WTC11 (cell line): ENCODE results near the gene METTL24. TPM values are rescaled to one million over a fixed set of nuclear protein-coding genes. Genes with fewer than 3 reads are reported as not detected.

Experiments
- ATAC-seq: fragments of 200-7000 bp; cut with Tn5 transposase; 2 replicates; pipeline ENCODE4 v1.10.0; 2021; ENCODE audit warnings: mild to moderate bottlenecking, moderate library complexity
- CTCF ChIA-PET: fragments of 300-600 bp; sonication (Branson Sonifier 250); formaldehyde crosslinking; loops from one replicate; lab custom pipeline; 2021; ENCODE audit warnings: antibody characterized with exemption; lab: Charles Lee
- POLR2A ChIA-PET: fragments of 350-600 bp; sonication (Branson Sonifier 250); formaldehyde crosslinking; loops from one replicate; lab custom pipeline; 2021; ENCODE audit warnings: antibody characterized with exemption; lab: Charles Lee
- DNase-seq: peaks from one replicate; pipeline ENCODE4 v3.0.0; 2021; ENCODE audit warnings: low spot score
- H3K27ac Mint-ChIP-seq: 2 replicates; pipeline ENCODE4 v1.8.0; 2021; ENCODE audit warnings: mixed read lengths
- H3K27me3 Mint-ChIP-seq: 2 replicates; pipeline ENCODE4 v1.8.0; 2021; ENCODE audit warnings: low read depth, mild to moderate bottlenecking, moderate library complexity, mixed read lengths
- H3K36me3 Mint-ChIP-seq: 2 replicates; pipeline ENCODE4 v1.8.0; 2021; ENCODE audit warnings: mixed read lengths
- H3K4me1 Mint-ChIP-seq: 2 replicates; pipeline ENCODE4 v1.8.0; 2022; ENCODE audit warnings: mixed read lengths
- H3K4me3 Mint-ChIP-seq: 2 replicates; pipeline ENCODE4 v1.8.0; 2021; ENCODE audit warnings: mild to moderate bottlenecking, moderate library complexity, mixed read lengths
- H3K9me3 Mint-ChIP-seq: 2 replicates; pipeline ENCODE4 v1.8.0; 2021; ENCODE audit warnings: mixed read lengths
- ARID4B ChIP-seq: sonication (generic); formaldehyde crosslinking; IDR thresholded peaks from 2 replicates; pipeline ENCODE4 v1.8.0; 2023; ENCODE audit warnings: missing genetic modification reagents, mild to moderate bottlenecking, borderline replicate concordance
- ETV6 ChIP-seq: sonication (generic); formaldehyde crosslinking; IDR thresholded peaks from 2 replicates; pipeline ENCODE4 v1.8.1; 2022; ENCODE audit warnings: mild to moderate bottlenecking, missing genetic modification reagents
- FOXP1 ChIP-seq: sonication (generic); formaldehyde crosslinking; IDR thresholded peaks from 2 replicates; pipeline ENCODE4 v1.8.0; 2022; ENCODE audit warnings: missing genetic modification reagents, mild to moderate bottlenecking, moderate library complexity, borderline replicate concordance
- KAT7 ChIP-seq: sonication (generic); formaldehyde crosslinking; IDR thresholded peaks from 2 replicates; pipeline ENCODE4 v1.8.1; 2023; ENCODE audit warnings: missing genetic modification reagents, mild to moderate bottlenecking, borderline replicate concordance
- OVOL2 ChIP-seq: fragments of 250-450 bp; sonication (Bioruptor Pico); IDR thresholded peaks from 2 replicates; pipeline ENCODE4 v1.9.0; 2021; ENCODE audit warnings: mild to moderate bottlenecking, borderline replicate concordance
- PREB ChIP-seq: sonication (generic); formaldehyde crosslinking; IDR thresholded peaks from 2 replicates; pipeline ENCODE4 v1.8.1; 2022; ENCODE audit warnings: mild to moderate bottlenecking, missing genetic modification reagents, moderate library complexity, borderline replicate concordance
- RELA ChIP-seq: sonication (generic); formaldehyde crosslinking; IDR thresholded peaks from 2 replicates; pipeline ENCODE4 v1.8.1; 2022; ENCODE audit warnings: missing genetic modification reagents, mild to moderate bottlenecking, borderline replicate concordance
- SP1 ChIP-seq: sonication (generic); formaldehyde crosslinking; conservative IDR thresholded peaks from 2 replicates; pipeline ENCODE4 v1.8.1; 2022; ENCODE audit warnings: missing genetic modification reagents
- ZMAT4 ChIP-seq: fragments of 250-450 bp; sonication (Bioruptor Pico); IDR thresholded peaks from 2 replicates; pipeline ENCODE4 v1.9.0; 2021; ENCODE audit warnings: mild to moderate bottlenecking
- ZNF425 ChIP-seq: fragments of 250-450 bp; sonication (Bioruptor Pico); conservative IDR thresholded peaks from 2 replicates; pipeline ENCODE4 v1.9.0; 2021; ENCODE audit warnings: mild to moderate bottlenecking
- total RNA-seq: library from RNA; stranded (reverse); gene quantifications from 3 replicates; pipeline ENCODE4 v1.2.3, GENCODE V29; 2021
- TF ChIP-seq, protein P1 (sequence below): sonication (generic); formaldehyde crosslinking; conservative IDR thresholded peaks from 2 replicates; pipeline ENCODE4 v1.8.1; 2022; ENCODE audit warnings: mild to moderate bottlenecking, missing genetic modification reagents
- TF ChIP-seq, protein P2 (sequence below): sonication (generic); formaldehyde crosslinking; IDR thresholded peaks from 2 replicates; pipeline ENCODE4 v1.8.1; 2023; ENCODE audit warnings: mild to moderate bottlenecking, missing genetic modification reagents
- TF ChIP-seq, protein P3 (sequence below): sonication (generic); formaldehyde crosslinking; IDR thresholded peaks from 2 replicates; pipeline ENCODE4 v1.8.1; 2023; ENCODE audit warnings: mild to moderate bottlenecking, missing genetic modification reagents
- TF ChIP-seq, protein P4 (sequence below): sonication (generic); formaldehyde crosslinking; IDR thresholded peaks from 2 replicates; pipeline ENCODE4 v1.8.0; 2022; ENCODE audit warnings: missing genetic modification reagents
- TF ChIP-seq, protein P5 (sequence below): sonication (generic); formaldehyde crosslinking; IDR thresholded peaks from 2 replicates; pipeline ENCODE4 v1.8.1; 2022; ENCODE audit warnings: missing genetic modification reagents, borderline replicate concordance

The METTL24 gene
- total RNA-seq, 1 experiment from 2014 or later = 0.31 TPM

- no peak for DNase-seq
- ATAC-seq = no peak
- no peaks in the 10 kb centered on the region; the same call in 1 of the 2 replicates for H3K9me3 Mint-ChIP-seq
- TF ChIP-seq ETV6 (CRISPR knock-in tag) (no peak), ZMAT4 (CRISPR knock-in tag) (no peak), ARID4B (CRISPR knock-in tag) (no peak), ZNF425 (CRISPR knock-in tag) (no peak)
- TF ChIP-seq, protein P1, sequence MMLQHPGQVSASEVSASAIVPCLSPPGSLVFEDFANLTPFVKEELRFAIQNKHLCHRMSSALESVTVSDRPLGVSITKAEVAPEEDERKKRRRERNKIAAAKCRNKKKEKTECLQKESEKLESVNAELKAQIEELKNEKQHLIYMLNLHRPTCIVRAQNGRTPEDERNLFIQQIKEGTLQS (CRISPR knock-in tag) = no peak
- TF ChIP-seq, protein P2, sequence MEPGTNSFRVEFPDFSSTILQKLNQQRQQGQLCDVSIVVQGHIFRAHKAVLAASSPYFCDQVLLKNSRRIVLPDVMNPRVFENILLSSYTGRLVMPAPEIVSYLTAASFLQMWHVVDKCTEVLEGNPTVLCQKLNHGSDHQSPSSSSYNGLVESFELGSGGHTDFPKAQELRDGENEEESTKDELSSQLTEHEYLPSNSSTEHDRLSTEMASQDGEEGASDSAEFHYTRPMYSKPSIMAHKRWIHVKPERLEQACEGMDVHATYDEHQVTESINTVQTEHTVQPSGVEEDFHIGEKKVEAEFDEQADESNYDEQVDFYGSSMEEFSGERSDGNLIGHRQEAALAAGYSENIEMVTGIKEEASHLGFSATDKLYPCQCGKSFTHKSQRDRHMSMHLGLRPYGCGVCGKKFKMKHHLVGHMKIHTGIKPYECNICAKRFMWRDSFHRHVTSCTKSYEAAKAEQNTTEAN (CRISPR knock-in tag) = no peak
- POLR2A ChIA-PET = no interaction called here
- H3K27me3 Mint-ChIP-seq = no peaks in the 10 kb centered on the region
- H3K36me3 Mint-ChIP-seq = no peaks in the 10 kb centered on the region
- CTCF ChIA-PET = interaction anchor here (0.9 kb wide), 1 partner anchor 9 kb away, joined by 3 read pairs; no protein-coding TSS in a partner anchor
- peaks cover 25% of the 10 kb centered on the region for H3K4me1 Mint-ChIP-seq
- H3K27ac Mint-ChIP-seq = no peak overlapping the region
- no peak overlapping the region for H3K4me3 Mint-ChIP-seq
Measured at GRCh38 chr6:110369066-110369465, 10.9 kb upstream of the METTL24 start.

GRCh38 chr6:110368284-110368683 is 10.1 kb upstream of the METTL24 start:
- ChIA-PET CTCF (interaction anchor here (0.9 kb wide), 1 partner anchor 8 kb away, joined by 3 read pairs; no protein-coding TSS in a partner anchor), POLR2A (no interaction called here)
- ATAC-seq (no peak), DNase-seq (no peak)
- Mint-ChIP-seq H3K9me3 (no peaks in the 10 kb centered on the region; the same call in 1 of the 2 replicates), H3K4me1 (peaks cover 25% of the 10 kb centered on the region), H3K36me3 (no peaks in the 10 kb centered on the region), H3K4me3 (no peak overlapping the region), H3K27me3 (no peaks in the 10 kb centered on the region), H3K27ac (no peak overlapping the region)
- TF ChIP-seq, protein P1 (CRISPR knock-in tag) = no peak
- TF ChIP-seq FOXP1 (CRISPR knock-in tag) = no peak
- no peak for TF ChIP-seq KAT7 (CRISPR knock-in tag)
- no peak for TF ChIP-seq RELA (CRISPR knock-in tag)
- no peak for TF ChIP-seq PREB (CRISPR knock-in tag)
- TF ChIP-seq, protein P3, sequence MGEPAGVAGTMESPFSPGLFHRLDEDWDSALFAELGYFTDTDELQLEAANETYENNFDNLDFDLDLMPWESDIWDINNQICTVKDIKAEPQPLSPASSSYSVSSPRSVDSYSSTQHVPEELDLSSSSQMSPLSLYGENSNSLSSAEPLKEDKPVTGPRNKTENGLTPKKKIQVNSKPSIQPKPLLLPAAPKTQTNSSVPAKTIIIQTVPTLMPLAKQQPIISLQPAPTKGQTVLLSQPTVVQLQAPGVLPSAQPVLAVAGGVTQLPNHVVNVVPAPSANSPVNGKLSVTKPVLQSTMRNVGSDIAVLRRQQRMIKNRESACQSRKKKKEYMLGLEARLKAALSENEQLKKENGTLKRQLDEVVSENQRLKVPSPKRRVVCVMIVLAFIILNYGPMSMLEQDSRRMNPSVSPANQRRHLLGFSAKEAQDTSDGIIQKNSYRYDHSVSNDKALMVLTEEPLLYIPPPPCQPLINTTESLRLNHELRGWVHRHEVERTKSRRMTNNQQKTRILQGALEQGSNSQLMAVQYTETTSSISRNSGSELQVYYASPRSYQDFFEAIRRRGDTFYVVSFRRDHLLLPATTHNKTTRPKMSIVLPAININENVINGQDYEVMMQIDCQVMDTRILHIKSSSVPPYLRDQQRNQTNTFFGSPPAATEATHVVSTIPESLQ = no peak
- TF ChIP-seq, protein P4, sequence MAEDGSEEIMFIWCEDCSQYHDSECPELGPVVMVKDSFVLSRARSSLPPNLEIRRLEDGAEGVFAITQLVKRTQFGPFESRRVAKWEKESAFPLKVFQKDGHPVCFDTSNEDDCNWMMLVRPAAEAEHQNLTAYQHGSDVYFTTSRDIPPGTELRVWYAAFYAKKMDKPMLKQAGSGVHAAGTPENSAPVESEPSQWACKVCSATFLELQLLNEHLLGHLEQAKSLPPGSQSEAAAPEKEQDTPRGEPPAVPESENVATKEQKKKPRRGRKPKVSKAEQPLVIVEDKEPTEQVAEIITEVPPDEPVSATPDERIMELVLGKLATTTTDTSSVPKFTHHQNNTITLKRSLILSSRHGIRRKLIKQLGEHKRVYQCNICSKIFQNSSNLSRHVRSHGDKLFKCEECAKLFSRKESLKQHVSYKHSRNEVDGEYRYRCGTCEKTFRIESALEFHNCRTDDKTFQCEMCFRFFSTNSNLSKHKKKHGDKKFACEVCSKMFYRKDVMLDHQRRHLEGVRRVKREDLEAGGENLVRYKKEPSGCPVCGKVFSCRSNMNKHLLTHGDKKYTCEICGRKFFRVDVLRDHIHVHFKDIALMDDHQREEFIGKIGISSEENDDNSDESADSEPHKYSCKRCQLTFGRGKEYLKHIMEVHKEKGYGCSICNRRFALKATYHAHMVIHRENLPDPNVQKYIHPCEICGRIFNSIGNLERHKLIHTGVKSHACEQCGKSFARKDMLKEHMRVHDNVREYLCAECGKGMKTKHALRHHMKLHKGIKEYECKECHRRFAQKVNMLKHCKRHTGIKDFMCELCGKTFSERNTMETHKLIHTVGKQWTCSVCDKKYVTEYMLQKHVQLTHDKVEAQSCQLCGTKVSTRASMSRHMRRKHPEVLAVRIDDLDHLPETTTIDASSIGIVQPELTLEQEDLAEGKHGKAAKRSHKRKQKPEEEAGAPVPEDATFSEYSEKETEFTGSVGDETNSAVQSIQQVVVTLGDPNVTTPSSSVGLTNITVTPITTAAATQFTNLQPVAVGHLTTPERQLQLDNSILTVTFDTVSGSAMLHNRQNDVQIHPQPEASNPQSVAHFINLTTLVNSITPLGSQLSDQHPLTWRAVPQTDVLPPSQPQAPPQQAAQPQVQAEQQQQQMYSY (CRISPR knock-in tag) = no peak
- TF ChIP-seq, protein P5, sequence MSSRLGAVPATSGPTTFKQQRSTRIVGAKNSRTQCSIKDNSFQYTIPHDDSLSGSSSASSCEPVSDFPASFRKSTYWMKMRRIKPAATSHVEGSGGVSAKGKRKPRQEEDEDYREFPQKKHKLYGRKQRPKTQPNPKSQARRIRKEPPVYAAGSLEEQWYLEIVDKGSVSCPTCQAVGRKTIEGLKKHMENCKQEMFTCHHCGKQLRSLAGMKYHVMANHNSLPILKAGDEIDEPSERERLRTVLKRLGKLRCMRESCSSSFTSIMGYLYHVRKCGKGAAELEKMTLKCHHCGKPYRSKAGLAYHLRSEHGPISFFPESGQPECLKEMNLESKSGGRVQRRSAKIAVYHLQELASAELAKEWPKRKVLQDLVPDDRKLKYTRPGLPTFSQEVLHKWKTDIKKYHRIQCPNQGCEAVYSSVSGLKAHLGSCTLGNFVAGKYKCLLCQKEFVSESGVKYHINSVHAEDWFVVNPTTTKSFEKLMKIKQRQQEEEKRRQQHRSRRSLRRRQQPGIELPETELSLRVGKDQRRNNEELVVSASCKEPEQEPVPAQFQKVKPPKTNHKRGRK (CRISPR knock-in tag) = no peak
- TF ChIP-seq SP1 (CRISPR knock-in tag) = no peak
- no peak for TF ChIP-seq OVOL2 (CRISPR knock-in tag)
